HL-60 (cell line): Measurements from ENCODE around the gene EPB41.

Experiments
- GABPA ChIP-seq: IDR thresholded peaks from 2 replicates; pipeline ENCODE4 v1.6.1; 2012; ENCODE audit warnings: low read depth
- POLR2AphosphoS5 ChIP-seq: IDR thresholded peaks from 2 replicates; pipeline ENCODE4 v1.6.1; 2012; ENCODE audit warnings: low read depth
- TF ChIP-seq, protein P1 (sequence below): IDR thresholded peaks from one replicate; pipeline ENCODE4 v1.5.1; 2011; ENCODE audit warnings: low read length, control low read depth, inconsistent platforms; ENCODE audit not compliant: insufficient read depth
- TF ChIP-seq, protein P2 (sequence below): IDR thresholded peaks from 2 replicates; pipeline ENCODE4 v1.6.1; 2012; ENCODE audit warnings: low read depth; ENCODE audit not compliant: insufficient replicate concordance

DNA sequence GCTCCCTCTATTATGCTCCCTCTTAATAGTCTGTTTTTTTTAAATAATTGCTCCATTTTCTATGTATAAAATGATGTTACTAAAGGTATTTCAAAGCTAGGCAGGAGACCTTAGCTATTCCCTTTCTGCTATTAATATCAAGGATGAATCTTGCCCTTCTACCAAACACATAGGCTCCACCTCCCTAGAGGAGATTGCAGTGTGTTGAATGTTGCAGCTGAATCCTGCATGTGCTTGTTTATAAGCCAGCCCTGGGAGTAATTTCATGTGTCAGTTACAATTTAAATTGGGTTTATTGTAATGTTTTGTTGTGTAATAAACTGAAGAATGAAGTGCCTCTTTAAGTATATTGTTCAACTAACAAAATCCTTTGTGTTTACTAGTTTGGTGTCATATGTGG lies 143.3 kb downstream of the EPB41 start:
- TF ChIP-seq, protein P1, sequence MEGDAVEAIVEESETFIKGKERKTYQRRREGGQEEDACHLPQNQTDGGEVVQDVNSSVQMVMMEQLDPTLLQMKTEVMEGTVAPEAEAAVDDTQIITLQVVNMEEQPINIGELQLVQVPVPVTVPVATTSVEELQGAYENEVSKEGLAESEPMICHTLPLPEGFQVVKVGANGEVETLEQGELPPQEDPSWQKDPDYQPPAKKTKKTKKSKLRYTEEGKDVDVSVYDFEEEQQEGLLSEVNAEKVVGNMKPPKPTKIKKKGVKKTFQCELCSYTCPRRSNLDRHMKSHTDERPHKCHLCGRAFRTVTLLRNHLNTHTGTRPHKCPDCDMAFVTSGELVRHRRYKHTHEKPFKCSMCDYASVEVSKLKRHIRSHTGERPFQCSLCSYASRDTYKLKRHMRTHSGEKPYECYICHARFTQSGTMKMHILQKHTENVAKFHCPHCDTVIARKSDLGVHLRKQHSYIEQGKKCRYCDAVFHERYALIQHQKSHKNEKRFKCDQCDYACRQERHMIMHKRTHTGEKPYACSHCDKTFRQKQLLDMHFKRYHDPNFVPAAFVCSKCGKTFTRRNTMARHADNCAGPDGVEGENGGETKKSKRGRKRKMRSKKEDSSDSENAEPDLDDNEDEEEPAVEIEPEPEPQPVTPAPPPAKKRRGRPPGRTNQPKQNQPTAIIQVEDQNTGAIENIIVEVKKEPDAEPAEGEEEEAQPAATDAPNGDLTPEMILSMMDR, result no peak
- TF ChIP-seq GABPA (no peak), POLR2AphosphoS5 (no peak)
- TF ChIP-seq, protein P2, sequence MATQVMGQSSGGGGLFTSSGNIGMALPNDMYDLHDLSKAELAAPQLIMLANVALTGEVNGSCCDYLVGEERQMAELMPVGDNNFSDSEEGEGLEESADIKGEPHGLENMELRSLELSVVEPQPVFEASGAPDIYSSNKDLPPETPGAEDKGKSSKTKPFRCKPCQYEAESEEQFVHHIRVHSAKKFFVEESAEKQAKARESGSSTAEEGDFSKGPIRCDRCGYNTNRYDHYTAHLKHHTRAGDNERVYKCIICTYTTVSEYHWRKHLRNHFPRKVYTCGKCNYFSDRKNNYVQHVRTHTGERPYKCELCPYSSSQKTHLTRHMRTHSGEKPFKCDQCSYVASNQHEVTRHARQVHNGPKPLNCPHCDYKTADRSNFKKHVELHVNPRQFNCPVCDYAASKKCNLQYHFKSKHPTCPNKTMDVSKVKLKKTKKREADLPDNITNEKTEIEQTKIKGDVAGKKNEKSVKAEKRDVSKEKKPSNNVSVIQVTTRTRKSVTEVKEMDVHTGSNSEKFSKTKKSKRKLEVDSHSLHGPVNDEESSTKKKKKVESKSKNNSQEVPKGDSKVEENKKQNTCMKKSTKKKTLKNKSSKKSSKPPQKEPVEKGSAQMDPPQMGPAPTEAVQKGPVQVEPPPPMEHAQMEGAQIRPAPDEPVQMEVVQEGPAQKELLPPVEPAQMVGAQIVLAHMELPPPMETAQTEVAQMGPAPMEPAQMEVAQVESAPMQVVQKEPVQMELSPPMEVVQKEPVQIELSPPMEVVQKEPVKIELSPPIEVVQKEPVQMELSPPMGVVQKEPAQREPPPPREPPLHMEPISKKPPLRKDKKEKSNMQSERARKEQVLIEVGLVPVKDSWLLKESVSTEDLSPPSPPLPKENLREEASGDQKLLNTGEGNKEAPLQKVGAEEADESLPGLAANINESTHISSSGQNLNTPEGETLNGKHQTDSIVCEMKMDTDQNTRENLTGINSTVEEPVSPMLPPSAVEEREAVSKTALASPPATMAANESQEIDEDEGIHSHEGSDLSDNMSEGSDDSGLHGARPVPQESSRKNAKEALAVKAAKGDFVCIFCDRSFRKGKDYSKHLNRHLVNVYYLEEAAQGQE, result no peak
